ENCODE measurements around the gene CARMIL1. TPM values are rescaled to one million over a fixed set of nuclear protein-coding genes. Genes with fewer than 3 reads are reported as not detected.

The CARMIL1 gene
- total RNA-seq, 1 experiment from 2014 or later, result 23.6 TPM

DNA sequence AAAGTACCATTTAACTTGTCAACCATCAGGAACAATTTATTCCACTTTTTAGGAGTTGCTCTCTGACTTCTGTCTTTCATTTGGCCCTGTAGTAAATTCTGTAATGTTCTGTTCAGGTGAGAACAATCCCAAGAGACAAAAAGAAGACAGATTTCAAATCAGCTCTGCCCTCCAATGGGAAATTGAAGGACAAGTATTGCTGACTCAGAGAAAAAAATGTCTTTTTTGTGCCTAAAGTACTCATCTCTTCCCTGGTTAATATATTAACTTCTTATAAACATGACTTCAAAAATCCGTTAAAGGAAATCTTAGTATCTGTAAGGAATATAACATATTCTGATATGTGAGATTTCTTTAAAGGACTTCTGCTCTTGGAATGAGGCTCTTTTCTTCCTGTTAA lies 334.2 kb downstream of the CARMIL1 start:
- H3K9me3 ChIP-seq (ENCODE audit: control insufficient read depth, low read depth, low read length), result no peaks in the 10 kb centered on the region
- no peak overlapping the region for H3K18ac ChIP-seq (ENCODE audit: insufficient read length, low read depth, low read length)
- peaks cover 0 to 12% (median 7%) of the 10 kb centered on the region in 3 experiments; a peak in 2 of 7 replicates for H3K36me3 Mint-ChIP-seq (ENCODE audit: insufficient read depth in 1 of 3, low read depth in 3 of 3)
- H3K27me3 Mint-ChIP-seq (ENCODE audit: low read depth), result no peaks in the 10 kb centered on the region
- no peak overlapping the region for H2AK5ac ChIP-seq (ENCODE audit: insufficient read length, low read length)
- H3K27ac Mint-ChIP-seq, result no peak overlapping the region
- H2BK5ac ChIP-seq (ENCODE audit: insufficient read length, low read length), result no peak overlapping the region
- no peak for DNase-seq
- no peak overlapping the region for H3K4me3 Mint-ChIP-seq
- TF ChIP-seq, protein P1, sequence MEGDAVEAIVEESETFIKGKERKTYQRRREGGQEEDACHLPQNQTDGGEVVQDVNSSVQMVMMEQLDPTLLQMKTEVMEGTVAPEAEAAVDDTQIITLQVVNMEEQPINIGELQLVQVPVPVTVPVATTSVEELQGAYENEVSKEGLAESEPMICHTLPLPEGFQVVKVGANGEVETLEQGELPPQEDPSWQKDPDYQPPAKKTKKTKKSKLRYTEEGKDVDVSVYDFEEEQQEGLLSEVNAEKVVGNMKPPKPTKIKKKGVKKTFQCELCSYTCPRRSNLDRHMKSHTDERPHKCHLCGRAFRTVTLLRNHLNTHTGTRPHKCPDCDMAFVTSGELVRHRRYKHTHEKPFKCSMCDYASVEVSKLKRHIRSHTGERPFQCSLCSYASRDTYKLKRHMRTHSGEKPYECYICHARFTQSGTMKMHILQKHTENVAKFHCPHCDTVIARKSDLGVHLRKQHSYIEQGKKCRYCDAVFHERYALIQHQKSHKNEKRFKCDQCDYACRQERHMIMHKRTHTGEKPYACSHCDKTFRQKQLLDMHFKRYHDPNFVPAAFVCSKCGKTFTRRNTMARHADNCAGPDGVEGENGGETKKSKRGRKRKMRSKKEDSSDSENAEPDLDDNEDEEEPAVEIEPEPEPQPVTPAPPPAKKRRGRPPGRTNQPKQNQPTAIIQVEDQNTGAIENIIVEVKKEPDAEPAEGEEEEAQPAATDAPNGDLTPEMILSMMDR (conservative IDR thresholded peaks at IDR 0.05), result no peak
- no peak overlapping the region for H2BK15ac ChIP-seq (ENCODE audit: low read depth, low read length)
- H4K20me1 ChIP-seq (ENCODE audit: control insufficient read depth, insufficient read depth, insufficient read length), result no peaks in the 10 kb centered on the region
- no peaks in the 10 kb centered on the region for H3K79me2 ChIP-seq (ENCODE audit: insufficient read depth, low read length)
- H3K27me3 ChIP-seq (ENCODE audit: insufficient read depth, low read length), result no peaks in the 10 kb centered on the region
- H3K4me2 ChIP-seq (ENCODE audit: insufficient read depth, insufficient read length, low read length), result no peak overlapping the region
- WGBS (ENCODE audit: extremely low coverage, insufficient read length, low lambda C conversion rate), result no CpG with 5 or more reads among the region's 1 CpG
- H3K9ac ChIP-seq (ENCODE audit: extremely low read depth, insufficient read length, low read length), result no peak overlapping the region
- no peaks in the 10 kb centered on the region for H3K9me3 Mint-ChIP-seq
- no peak overlapping the region for H3T11ph ChIP-seq (ENCODE audit: low read length)
- H2BK20ac ChIP-seq (ENCODE audit: low read depth, low read length, poor library complexity, severe bottlenecking), result no peak overlapping the region
- no peak overlapping the region for H2BK120ac ChIP-seq (ENCODE audit: low read depth, low read length, poor library complexity, severe bottlenecking)
- H3K23me2 ChIP-seq (ENCODE audit: insufficient read length, low read depth, low read length, poor library complexity, severe bottlenecking), result no peaks in the 10 kb centered on the region
- no peak overlapping the region for H3K4ac ChIP-seq (ENCODE audit: low read depth, low read length)
- no peak overlapping the region for H2BK12ac ChIP-seq (ENCODE audit: insufficient read length, low read depth, low read length)
- H4K91ac ChIP-seq (ENCODE audit: insufficient read length, low read depth, low read length), result no peak overlapping the region
- no peak overlapping the region for H3K14ac ChIP-seq (ENCODE audit: insufficient read depth, low read length)
- H3K23ac ChIP-seq (ENCODE audit: insufficient read length, low read depth, low read length), result no peak overlapping the region
- no peak overlapping the region for H3K27ac ChIP-seq (ENCODE audit: insufficient read length, low read depth, low read length)
- H4K5ac ChIP-seq (ENCODE audit: insufficient read length, low read depth, low read length), result no peak overlapping the region
- no peak overlapping the region for H3K56ac ChIP-seq (ENCODE audit: insufficient read length, low read depth, low read length)
- no peaks in the 10 kb centered on the region for H3K79me1 ChIP-seq (ENCODE audit: insufficient read depth, low read depth, low read length, poor library complexity, severe bottlenecking)
- no peaks in the 10 kb centered on the region for H3K4me1 Mint-ChIP-seq
- H3K4me1 ChIP-seq (ENCODE audit: insufficient read depth, low read length), result no peaks in the 10 kb centered on the region
- no peak overlapping the region for H2AFZ ChIP-seq (ENCODE audit: low read length)
- no peak overlapping the region for H4K8ac ChIP-seq (replicated peaks; ENCODE audit: insufficient read length, low read depth, low read length)

Measured in H9 (cell line).